Thyroid gland (tissue), 4 donors: ENCODE results near the gene CRK. TPM values are rescaled to one million over a fixed set of nuclear protein-coding genes. Genes with fewer than 3 reads are reported as not detected.

ENCODE experiments used
- DNase-seq, 2 donors: peaks; one replicate each; pipeline ENCODE4 v3.0.0-alpha.2; 2019
- H3K27ac ChIP-seq, 3 donors: fragments of 200-600 bp; sonication (generic); 1 replicate in 2 of 3; 2 replicates in 1 of 3; pipeline ENCODE4 v1.5.1; 2016 to 2019; ENCODE audit warnings: mild to moderate bottlenecking in 1 of 3, moderate library complexity in 1 of 3
- H3K27me3 ChIP-seq: fragments of 200-600 bp; sonication (generic); one replicate; pipeline ENCODE4 v1.5.1; 2019
- H3K36me3 ChIP-seq, 2 donors: fragments of 200-600 bp; sonication (generic); one replicate each; pipeline ENCODE4 v1.5.1; 2016 to 2019
- H3K4me1 ChIP-seq, 2 donors: fragments of 200-600 bp; sonication (generic); one replicate each; pipeline ENCODE4 v1.5.1; 2017 to 2019
- H3K4me3 ChIP-seq, 3 donors: fragments of 200-600 bp; sonication (generic); replicated peaks in 1 of 3; 1 replicate in 2 of 3; 2 replicates in 1 of 3; pipeline ENCODE4 v1.5.1; 2016; ENCODE audit warnings: mild to moderate bottlenecking in 1 of 3
- H3K9me3 ChIP-seq: fragments of 200-600 bp; sonication (generic); one replicate; pipeline ENCODE4 v1.5.1; 2017
- POLR2A ChIP-seq, 2 donors: fragments of 450-650 bp; IDR thresholded peaks; one replicate each; pipeline ENCODE4 v1.6.1; 2017; ENCODE audit warnings: antibody characterized with exemption in 2 of 2, mild to moderate bottlenecking in 2 of 2, moderate library complexity in 1 of 2
- WGBS, 2 donors: methylation state at CpG; one replicate each; pipeline ENCODE4 v1.1.5; 2017; 5-methylcytosine and 5-hydroxymethylcytosine counted together
- intact Hi-C: fragments of 100-400 bp; cut with DNase I; formaldehyde crosslinking; loops from one replicate; pipeline ENCODE4 v1.15.1; 2023
- total RNA-seq, 4 donors: library from RNA; depleted of rRNA; stranded (reverse); fragments of >200 nt; gene quantifications; one replicate each; pipeline ENCODE4 v1.2.3, GENCODE V29; 2016
- TF ChIP-seq, protein P1 (sequence below), 6 experiments: fragments of 200-600 bp in 3 of 6; fragments of 450-650 bp in 3 of 6; sonication (generic) in 3 of 6; IDR thresholded peaks; one replicate each; pipeline ENCODE4 v1.5.1; 2016 to 2019; ENCODE audit warnings: antibody characterized with exemption in 6 of 6, mild to moderate bottlenecking in 2 of 6, inconsistent platforms in 1 of 6, moderate library complexity in 1 of 6

The CRK gene
- total RNA-seq, 4 donors from 2014 or later: 89.6 to 140 (median 98.7) TPM

DNA sequence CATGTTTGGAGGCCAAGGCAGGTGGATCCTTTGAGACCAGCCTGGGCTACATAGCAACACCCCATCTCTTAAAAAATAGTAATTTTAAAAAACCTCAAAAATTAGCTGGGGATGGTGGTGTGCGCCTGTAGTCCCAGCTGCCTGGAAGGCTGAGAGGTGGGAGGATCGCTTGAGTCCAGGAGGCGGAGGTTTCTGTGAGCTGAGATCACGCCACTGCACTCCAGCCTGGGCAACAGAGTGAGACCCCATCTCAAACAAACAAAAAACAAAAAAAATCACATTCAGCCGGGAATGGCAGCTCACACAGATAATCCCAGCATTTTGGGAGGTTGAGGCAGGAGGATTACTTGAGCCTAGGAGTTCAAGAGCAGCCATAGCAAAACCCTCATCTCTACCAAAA is 39.6 kb downstream of the CRK start:
- H3K27me3 ChIP-seq: no peaks in the 10 kb centered on the region
- no peaks in the 10 kb centered on the region for H3K9me3 ChIP-seq
- H3K36me3 ChIP-seq: peaks cover 0 to 4% of the 10 kb centered on the region in 2 donors
- H3K4me1 ChIP-seq: peaks cover 20 to 44% of the 10 kb centered on the region in 2 donors
- TF ChIP-seq POLR2A (IDR thresholded peaks at IDR 0.05): no peak
- TF ChIP-seq, protein P1, sequence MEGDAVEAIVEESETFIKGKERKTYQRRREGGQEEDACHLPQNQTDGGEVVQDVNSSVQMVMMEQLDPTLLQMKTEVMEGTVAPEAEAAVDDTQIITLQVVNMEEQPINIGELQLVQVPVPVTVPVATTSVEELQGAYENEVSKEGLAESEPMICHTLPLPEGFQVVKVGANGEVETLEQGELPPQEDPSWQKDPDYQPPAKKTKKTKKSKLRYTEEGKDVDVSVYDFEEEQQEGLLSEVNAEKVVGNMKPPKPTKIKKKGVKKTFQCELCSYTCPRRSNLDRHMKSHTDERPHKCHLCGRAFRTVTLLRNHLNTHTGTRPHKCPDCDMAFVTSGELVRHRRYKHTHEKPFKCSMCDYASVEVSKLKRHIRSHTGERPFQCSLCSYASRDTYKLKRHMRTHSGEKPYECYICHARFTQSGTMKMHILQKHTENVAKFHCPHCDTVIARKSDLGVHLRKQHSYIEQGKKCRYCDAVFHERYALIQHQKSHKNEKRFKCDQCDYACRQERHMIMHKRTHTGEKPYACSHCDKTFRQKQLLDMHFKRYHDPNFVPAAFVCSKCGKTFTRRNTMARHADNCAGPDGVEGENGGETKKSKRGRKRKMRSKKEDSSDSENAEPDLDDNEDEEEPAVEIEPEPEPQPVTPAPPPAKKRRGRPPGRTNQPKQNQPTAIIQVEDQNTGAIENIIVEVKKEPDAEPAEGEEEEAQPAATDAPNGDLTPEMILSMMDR (IDR thresholded peaks at IDR 0.05): no peak
- no peak for DNase-seq
- H3K27ac ChIP-seq: no peak overlapping the region
- WGBS, 2 donors: 96% methylated on average over 5 of the region's 5 CpGs
- intact Hi-C loops: no loop called here
- no peak overlapping the region for H3K4me3 ChIP-seq

- Histone ChIP-seq H3K9me3 (no peaks in the 10 kb centered on the region), H3K27ac (peak overlapping the region; percentile 47 to 62 (median 57)), H3K4me1 (peaks cover 18 to 47% of the 10 kb centered on the region in 2 donors), H3K27me3 (no peaks in the 10 kb centered on the region), H3K36me3 (no peaks in the 10 kb centered on the region), H3K4me3 (no peak overlapping the region)
- TF ChIP-seq, protein P1 (IDR thresholded peaks at IDR 0.05): no peak
- TF ChIP-seq POLR2A (IDR thresholded peaks at IDR 0.05): no peak
- intact Hi-C loops: no loop called here
- DNase-seq: peak; percentile 58 to 62
- WGBS, 2 donors: 69 to 72% methylated on average over 10 of the region's 10 CpGs
These were observed 41.4 kb downstream of the CRK start for GRCh38 chr17:1414634-1415033.

GRCh38 chr17:1414001-1414574 is 41.9 kb downstream of the CRK start:
- H3K27me3 ChIP-seq: no peaks in the 10 kb centered on the region
- H3K4me1 ChIP-seq: peaks cover 18 to 47% of the 10 kb centered on the region in 2 donors
- H3K27ac ChIP-seq: peak overlapping the region; percentile 47 to 62 (median 57)
- TF ChIP-seq, protein P1 (IDR thresholded peaks at IDR 0.05): no peak
- no peak for TF ChIP-seq POLR2A (IDR thresholded peaks at IDR 0.05)
- DNase-seq: no peak
- no peak overlapping the region for H3K4me3 ChIP-seq
- WGBS, 2 donors: 78 to 92% methylated on average over 6 to 9 of the region's 9 CpGs
- no peaks in the 10 kb centered on the region for H3K9me3 ChIP-seq
- H3K36me3 ChIP-seq: no peaks in the 10 kb centered on the region
- intact Hi-C loops: no loop called here

DNA sequence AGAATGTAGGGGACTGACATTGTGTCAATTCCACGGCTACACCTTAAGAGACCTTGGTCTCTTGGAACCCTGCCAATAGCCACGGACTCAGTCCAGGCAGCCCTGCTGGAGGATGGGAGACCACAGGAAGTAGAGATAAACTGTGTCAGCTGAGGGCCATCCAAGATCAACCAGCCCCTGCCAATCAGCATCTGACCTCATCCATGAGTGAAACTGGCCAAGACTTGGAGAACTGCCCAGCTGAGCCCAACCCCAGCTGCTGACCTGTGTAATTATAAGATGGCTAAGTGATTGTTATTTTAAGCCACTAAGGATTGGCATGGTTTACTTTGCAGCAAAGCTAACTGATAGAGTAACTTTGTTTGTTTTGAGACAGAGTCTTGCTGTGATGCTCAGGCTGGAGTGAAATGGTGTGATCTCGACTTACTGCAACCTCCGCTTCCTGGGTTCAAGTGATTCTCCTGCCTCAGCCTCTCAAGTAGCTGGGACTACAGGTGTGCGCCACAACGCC is 42.7 kb downstream of the CRK start:
- no peak overlapping the region for H3K4me3 ChIP-seq
- DNase-seq: peak; percentile 97

More for the DNA sequence above, 42.7 kb downstream of the CRK start:
- 22 to 34% methylated on average over 6 of the region's 6 CpGs for WGBS, 2 donors
- Histone ChIP-seq H3K36me3 (no peaks in the 10 kb centered on the region), H3K4me1 (peaks cover 18 to 47% of the 10 kb centered on the region in 2 donors), H3K27ac (peak overlapping the region; percentile 47 to 77 (median 62)), H3K27me3 (no peaks in the 10 kb centered on the region), H3K9me3 (no peaks in the 10 kb centered on the region)
- intact Hi-C loops: no loop called here
- TF ChIP-seq, protein P1 (IDR thresholded peaks at IDR 0.05): peak in 1 of 6 experiments; percentile 6
- TF ChIP-seq POLR2A (IDR thresholded peaks at IDR 0.05): no peak
